Anterior cingulate cortex (tissue), 58 donors: ENCODE data around the gene SAMD7.

Experiments used
- DNase-seq, 58 donors: peaks; one replicate each; lab custom pipeline; 2025; lab: John Stamatoyannopoulos, UW

The SAMD7 gene

GRCh38 chr3:169907476-169907875, 3.9 kb upstream of the SAMD7 start:
- DNase-seq = no peak

DNA sequence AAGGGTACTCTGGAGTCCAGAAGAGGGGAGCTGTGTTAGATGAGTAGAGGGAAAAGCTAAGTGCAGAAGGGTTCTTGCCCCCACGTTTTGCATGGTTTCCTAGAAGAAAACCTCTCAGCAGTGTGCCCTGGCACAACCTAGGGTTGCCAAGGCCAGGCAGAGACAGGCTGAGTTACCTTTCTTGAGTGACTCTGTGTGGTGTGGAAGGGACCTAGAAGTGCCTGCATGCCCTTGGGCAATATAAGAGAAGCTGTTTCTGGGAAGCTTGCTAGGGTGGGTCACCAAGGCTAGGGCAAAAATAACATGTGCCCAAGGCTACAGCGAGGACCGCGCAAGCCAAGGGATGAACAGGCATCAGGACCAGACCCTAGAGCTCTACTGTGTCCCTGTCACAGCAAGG, 3.4 kb upstream of the SAMD7 start:
- no peak for DNase-seq

- no peak for DNase-seq
These were observed 2.0 kb downstream of the SAMD7 start for GRCh38 chr3:169913323-169913722.

DNA sequence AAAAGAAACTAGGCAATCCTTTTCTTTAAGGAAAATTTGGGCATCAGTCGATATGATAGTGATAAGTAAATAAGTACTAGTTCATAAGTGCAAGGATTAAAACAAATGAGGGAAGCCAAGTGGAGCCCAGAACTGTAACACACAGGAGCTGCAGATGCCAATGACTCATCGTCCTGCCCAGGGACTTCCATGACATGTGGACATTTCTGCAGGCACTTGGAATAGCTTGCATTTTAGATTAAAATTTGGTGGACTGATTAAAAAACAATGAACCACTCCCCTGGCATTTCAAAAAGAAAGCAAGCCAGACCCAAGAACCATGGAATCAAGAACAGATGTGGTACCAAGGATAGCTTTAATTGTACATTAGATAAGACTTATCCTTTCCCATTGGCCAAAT, 2.9 kb downstream of the SAMD7 start:
- DNase-seq = no peak

DNA sequence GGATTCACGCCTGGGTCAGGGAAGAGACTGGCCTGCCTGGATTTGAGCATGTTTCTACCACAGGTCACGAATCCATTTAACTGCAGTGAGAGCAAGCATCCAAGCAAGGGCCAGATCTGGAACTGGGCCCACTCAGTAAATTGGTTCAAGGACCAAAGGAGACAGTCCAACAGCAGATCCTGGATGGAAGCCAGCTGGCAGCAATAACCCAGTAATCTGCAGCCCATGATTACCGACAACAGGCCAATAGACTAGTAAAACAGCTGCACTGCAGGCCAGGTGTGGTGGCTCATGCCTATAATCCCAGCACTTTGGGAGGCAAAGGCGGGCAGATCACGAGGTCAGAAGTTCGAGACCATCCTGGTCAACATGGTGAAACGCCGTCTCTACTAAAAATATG, 11.8 kb downstream of the SAMD7 start:
- peak in 3 of 58 donors; percentile 1 to 38 (median 12) for DNase-seq

DNA sequence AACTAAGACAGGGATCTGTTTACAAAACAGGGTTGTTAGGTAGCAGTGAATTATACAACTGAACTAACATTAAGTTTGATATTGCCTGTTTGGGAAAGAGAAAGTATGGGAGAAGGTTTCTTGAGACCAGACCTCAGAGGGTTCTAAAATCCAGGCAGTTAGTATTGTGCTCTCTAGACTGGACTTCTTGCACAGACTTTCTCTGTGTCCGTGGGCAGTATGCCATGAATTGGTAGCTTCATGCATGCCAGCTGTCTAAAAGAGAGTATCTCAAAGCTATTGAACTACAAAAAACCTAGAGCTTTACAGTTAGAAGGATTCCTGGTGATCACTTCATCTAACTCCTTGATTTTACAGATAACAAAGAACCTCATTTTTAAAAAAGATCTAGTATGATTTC, 12.5 kb downstream of the SAMD7 start:
- DNase-seq = peak in 3 of 58 donors; percentile 2 to 6 (median 5)

- no peak for DNase-seq
These were observed 18.6 kb downstream of the SAMD7 start for GRCh38 chr3:169929830-169930519.

DNA sequence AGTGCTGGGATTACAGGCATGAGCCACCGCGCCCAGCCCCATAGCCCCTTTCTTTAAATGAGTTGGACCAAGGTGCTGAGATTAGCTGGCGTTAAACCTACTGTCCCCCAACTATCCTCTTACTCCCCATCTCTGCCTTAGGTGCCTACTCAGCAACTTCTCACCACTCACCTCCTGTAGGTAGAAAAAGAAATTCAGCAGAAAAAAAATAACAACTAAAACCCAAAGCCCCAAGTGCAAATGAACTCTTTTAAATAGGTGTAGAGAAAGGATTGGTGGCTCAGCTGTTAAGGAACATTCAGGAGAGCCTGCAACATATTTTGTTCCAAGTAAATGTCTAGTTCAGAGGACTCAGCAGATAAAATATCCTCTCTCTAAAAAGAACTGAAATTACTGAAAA, 19.5 kb downstream of the SAMD7 start:
- no peak for DNase-seq

GRCh38 chr3:169931747-169932520, 20.6 kb downstream of the SAMD7 start:
- DNase-seq = no peak

DNA sequence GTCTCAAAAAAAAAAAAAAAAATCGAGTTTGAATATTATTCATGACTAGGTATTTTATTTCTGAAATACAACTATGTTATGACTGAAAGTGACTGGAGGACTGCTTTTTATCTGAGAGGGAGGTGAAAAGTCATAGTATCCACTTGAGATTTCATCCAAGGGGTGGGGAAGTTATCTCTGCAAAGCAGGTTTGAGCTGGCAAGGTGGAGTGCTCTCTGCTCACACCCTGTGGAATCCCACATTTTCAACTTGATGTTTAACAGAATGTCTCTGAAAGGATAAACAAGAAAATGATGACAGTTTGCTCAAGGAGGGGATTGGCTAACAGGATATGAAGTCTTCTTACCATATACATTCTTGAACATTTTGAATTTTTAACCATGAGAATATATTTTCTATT, 27.9 kb downstream of the SAMD7 start:
- DNase-seq = no peak

GRCh38 chr3:169939751-169940150, 28.4 kb downstream of the SAMD7 start:
- DNase-seq = no peak

DNA sequence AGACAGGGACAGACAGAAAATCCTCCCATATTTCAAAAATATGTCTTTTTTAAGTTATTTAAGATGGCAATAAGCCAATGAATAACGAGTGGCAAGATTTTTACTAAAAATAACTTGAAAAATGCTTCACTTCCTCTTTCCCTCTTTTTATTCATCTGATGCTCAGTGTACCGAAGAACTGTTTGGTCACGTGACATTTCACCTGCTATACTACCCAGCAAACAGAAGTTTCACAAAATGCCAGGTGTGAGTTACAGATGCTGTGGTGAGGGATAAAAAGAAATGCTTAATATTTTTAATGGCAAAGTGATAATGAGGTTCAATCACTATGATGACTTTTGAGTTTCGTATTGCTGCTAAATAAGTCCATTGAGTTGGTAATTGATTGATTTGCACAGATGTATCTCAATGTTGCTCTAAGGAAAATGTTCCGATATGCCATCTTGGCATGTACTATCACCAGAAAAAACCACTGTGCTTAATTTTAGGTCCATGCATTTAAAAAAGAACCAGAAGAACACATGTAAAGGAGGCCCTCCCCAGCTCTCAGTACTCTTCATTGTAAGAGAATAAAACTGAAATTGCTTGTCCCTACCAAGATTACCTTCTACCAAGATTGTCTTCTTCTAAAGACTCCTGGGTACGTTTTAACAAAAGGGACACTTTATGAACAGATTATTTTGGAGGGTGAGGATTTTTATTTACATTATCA, 29.3 kb downstream of the SAMD7 start:
- DNase-seq = no peak

DNA sequence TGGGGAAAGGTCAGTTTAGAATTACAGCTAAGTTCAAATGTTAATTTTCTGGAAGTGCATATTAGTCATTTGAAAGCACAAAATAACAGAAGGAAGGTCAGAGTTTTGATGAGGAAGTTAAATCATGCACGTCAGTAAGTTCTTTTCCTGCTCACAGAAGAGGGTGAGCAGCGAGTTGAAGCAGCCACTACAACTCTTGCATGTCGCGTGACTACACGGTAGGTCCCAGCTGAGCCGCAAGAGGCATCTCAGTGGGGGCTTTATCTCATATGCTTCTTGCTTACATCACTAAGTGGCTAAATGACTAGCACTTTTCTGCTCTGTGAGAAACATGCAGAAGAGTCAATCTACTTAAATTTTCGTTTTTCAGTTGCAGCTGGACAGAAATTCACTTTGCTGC, 33.9 kb downstream of the SAMD7 start:
- no peak for DNase-seq

GRCh38 chr3:169946336-169946735, 35.0 kb downstream of the SAMD7 start:
- DNase-seq = no peak

DNA sequence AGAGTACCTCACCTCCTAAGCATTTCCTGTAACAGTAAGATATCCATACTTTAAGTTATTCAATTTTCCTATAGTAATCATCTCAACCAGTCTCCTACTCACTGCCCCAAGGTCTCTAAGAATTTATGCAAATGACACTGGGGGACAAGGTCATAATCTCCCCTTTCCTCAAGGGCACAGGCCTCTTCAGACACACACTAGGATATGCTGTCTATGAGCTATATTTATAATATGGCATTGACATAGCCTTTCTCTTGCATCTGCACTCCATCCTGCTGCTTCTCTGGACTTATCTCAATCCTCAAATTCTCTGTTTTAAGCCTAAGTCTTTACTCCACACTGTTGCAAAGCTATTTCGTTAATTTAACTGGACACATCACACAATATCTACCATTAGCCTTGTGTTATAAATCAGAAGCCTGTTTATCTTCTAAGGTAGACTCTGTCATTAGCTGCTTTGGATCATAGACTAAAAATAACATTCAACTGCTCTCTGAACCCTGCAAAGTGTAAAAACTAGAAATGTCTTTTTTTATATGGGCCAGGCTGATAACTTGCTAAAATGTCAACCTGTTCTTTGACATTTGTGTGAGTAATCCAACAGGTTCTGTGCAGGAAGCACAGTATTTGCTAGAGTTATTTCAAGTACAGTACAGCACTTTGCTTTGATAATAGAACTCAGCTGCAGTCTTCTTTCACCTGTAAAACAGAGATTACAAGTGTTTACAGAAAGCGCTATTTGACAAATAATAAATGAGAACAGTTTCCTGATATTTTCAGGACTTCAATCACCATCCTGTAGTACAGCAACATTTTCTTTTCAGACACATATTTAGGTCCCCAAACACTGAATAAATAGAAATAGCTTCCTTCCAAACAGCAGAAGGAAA, 37.4 kb downstream of the SAMD7 start:
- DNase-seq = no peak

GRCh38 chr3:169952045-169952444, 40.7 kb downstream of the SAMD7 start:
- no peak for DNase-seq

DNA sequence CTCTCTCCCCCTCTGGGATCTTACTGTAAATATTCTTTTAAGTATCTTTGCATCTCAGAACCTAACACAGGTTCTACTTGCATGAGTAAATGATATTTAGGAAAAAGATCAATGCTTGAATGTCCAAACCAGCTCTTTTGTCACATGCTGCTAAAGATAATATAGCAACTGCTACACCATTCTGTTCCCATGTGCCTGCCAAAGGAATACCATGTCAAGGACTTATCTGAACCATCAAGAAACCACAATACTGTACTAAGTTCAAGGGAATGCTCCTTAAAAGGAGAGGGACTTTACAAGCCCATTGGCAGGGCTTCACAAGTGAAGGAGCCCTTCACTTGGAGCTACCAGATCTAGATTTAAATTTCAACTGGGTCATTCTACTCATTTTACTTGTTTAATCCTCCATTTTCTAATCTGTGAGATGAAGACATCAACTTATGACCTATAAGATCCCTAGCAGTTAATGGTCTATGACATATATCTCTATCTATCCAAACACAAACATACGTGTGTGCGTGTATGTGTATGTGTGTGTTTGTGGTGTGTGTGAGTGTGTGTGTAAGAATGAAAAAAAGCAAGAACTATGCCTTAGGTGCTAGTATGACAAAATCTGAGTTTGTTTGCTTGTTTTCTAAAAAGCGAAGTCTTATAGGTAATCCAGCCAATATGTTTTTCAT, 42.2 kb downstream of the SAMD7 start:
- DNase-seq = no peak

DNA sequence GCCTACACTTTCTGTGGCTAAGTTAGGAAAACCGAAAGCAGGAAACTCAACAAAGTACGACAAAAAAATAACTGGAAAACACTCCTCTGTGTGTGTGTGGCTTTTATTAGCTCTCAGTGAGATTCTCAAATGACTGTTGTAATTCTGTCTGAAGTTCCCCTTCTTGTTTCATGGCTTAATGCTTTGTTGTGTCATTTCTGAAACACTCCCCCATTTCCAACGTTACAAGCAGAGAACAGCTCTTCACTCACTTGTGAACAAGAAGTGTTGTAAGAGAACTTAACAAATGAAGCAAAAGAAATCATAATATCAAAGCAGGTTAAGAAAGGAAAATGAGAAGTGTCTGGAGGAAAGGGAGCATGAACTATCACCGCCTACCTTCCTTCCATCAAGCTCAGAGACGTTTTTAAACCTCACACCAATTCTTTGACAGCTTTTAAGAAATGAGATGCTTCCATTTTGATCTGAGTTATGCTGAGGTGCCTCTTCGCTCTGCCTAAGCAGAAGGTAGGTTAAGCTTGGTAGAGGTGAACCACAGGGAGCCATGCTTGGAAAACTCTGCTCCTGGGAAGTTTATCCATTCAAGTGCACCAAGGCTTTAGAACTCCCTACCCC, 42.9 kb downstream of the SAMD7 start:
- DNase-seq = no peak

GRCh38 chr3:169955406-169955805, 44.0 kb downstream of the SAMD7 start:
- no peak for DNase-seq
